ENCODE data around the gene YJEFN3.

Gene YJEFN3

GRCh38 chr19:19540064-19540714, 11.5 kb downstream of the YJEFN3 start:
- peak; percentile 68 for DNase-seq

DNA sequence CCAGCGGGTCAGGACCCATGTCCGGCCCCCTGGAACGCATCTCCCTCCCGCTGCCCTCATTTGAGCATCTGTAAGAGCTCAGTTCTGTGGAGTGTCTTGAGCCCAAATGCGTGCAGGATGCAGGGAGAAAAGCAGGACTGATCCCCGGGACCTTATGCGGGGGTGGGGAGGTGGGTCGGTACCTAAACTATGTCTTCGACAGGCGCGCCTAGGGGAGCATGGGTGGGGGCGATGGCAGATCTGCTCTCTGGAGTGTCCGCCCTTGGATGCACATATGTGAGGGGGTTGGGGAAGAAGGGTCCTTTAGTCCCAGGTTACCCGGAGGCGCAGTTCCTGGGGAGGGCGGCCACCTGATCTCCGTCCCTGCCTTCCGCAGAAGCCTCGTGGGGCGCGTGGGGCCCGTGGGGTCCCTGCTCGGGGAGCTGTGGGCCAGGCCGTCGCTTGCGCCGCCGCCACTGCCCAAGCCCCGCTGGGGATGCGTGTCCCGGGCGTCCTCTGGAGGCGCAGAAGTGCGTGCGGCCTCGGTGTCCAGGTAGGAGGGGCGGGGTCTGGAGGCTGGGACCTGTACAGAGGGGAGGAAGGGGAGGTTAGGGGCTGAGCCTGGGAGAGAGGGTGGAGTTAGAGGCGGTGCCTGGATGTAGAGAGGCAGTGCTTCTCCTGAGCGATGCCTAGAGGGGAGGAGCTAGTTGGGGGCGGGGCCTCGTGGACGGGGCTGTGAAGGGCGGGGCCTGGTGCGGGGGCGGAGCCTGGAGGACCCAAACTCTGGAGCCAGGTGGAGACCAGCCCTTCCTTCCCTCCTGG, 12.2 kb downstream of the YJEFN3 start:
- peak; percentile 76 for DNase-seq

- DNase-seq: no peak
These were observed 12.9 kb downstream of the YJEFN3 start for GRCh38 chr19:19541616-19542015.

- DNase-seq: no peak
These were observed 13.8 kb downstream of the YJEFN3 start for GRCh38 chr19:19542507-19542906.

- DNase-seq: no peak
These were observed 14.4 kb downstream of the YJEFN3 start for GRCh38 chr19:19543101-19543500.

DNA sequence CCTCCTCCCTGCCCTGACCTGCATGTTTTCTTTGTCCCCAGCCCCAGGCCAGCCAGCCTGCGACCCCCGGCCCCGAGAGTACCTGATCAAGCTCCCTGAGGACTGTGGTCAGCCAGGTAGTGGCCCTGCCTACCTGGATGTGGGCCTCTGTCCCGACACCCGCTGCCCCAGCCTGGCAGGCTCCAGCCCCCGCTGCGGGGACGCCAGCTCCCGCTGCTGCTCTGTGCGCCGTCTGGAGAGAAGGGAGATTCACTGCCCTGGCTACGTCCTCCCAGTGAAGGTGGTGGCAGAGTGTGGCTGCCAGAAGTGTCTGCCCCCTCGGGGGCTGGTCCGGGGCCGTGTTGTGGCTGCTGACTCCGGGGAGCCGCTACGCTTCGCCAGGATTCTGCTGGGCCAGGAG, 14.9 kb downstream of the YJEFN3 start:
- no peak for DNase-seq

DNA sequence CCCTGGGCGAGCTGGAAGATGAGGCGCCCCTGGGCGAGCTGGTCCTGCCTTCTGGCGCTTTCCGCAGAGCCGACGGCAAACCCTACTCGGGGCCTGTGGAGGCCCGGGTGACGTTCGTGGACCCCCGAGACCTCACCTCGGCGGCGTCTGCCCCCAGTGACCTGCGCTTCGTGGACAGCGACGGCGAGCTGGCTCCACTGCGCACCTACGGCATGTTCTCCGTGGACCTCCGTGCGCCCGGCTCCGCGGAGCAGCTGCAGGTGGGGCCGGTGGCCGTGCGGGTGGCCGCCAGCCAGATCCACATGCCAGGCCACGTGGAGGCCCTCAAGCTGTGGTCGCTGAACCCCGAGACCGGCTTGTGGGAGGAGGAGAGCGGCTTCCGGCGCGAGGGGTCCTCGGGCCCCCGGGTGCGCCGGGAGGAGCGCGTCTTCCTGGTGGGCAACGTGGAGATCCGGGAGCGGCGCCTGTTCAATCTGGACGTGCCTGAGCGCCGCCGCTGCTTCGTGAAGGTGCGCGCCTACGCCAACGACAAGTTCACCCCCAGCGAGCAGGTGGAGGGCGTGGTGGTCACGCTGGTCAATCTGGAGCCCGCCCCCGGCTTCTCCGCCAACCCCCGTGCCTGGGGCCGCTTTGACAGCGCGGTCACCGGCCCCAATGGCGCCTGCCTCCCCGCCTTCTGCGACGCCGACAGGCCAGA, 15.7 kb downstream of the YJEFN3 start:
- DNase-seq: no peak

DNA sequence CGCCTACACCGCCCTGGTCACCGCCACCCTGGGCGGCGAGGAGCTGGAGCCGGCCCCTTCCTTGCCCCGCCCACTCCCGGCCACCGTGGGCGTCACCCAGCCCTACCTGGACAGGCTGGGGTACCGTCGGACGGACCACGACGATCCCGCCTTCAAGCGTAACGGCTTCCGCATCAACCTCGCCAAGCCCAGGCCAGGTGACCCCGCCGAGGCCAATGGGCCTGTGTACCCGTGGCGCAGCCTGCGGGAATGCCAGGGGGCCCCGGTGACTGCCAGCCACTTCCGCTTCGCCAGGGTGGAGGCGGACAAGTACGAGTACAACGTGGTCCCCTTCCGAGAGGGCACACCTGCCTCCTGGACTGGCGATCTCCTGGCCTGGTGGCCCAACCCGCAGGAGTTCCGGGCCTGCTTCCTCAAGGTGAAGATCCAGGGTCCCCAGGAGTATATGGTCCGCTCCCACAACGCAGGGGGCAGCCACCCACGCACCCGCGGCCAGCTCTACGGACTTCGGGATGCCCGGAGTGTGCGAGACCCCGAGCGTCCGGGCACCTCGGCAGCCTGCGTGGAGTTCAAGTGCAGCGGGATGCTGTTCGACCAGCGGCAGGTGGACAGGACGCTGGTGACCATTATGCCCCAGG, 16.4 kb downstream of the YJEFN3 start:
- DNase-seq: no peak

DNA sequence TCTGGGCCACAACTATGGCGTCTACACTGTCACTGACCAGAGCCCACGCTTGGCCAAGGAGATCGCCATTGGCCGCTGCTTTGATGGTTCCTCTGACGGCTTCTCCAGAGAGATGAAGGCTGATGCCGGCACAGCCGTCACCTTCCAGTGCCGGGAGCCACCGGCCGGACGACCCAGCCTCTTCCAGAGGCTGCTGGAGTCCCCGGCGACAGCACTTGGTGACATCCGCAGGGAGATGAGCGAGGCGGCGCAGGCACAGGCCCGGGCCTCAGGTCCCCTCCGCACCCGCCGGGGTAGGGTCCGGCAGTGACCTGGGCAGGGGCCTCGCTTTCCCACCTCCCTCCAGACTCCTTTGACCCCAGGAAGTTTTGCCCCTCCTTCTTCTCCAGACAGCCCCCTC, 17.0 kb downstream of the YJEFN3 start:
- DNase-seq: no peak

GRCh38 chr19:19546751-19547162, 18.0 kb downstream of the YJEFN3 start:
- no peak for DNase-seq

- DNase-seq: no peak
These were observed 19.1 kb downstream of the YJEFN3 start for GRCh38 chr19:19547674-19548336.

DNA sequence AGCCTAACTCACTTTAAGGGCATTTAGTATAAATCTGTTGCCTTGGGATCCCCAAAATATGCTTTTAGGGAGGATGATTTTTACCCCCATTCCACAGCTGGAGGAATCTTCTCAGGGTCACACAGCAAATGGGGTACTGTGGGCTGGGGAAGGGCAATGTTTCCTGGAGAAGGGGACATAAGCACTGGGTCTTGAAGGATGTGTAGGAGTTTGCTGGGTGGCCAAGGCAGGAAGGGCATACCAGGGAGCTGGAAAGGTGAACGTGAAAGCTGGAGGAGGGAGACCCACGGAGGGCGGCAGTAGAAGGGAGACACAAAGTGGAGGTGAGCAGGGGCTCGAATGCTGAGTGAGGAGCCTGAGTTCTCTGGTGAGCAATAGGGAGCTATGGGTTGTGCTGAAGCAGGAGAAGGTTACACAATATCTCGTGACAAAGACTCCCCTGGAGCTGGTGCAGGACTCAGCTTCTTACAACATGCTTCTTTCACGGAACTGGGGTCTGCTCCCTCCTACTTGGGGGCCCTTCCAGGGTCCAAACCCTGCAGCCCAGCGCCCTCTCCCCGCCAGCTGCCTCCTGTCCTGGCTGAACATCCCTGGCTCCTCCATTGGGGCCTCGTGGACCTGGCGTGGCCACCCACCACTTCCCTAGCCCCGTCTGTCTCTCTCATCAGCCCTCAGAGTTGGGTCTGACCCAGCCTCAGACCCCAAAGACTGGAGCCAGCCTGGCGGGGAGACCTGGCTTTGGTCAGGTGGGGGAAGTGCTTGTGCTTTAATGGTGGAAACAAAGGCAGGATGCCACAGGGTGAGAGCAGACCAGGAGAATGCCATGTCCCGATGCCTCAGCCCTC, 20.4 kb downstream of the YJEFN3 start:
- DNase-seq: no peak

- DNase-seq: no peak
These were observed 21.2 kb downstream of the YJEFN3 start for GRCh38 chr19:19549804-19550464.

GRCh38 chr19:19550485-19550929, 21.8 kb downstream of the YJEFN3 start:
- DNase-seq: no peak

DNA sequence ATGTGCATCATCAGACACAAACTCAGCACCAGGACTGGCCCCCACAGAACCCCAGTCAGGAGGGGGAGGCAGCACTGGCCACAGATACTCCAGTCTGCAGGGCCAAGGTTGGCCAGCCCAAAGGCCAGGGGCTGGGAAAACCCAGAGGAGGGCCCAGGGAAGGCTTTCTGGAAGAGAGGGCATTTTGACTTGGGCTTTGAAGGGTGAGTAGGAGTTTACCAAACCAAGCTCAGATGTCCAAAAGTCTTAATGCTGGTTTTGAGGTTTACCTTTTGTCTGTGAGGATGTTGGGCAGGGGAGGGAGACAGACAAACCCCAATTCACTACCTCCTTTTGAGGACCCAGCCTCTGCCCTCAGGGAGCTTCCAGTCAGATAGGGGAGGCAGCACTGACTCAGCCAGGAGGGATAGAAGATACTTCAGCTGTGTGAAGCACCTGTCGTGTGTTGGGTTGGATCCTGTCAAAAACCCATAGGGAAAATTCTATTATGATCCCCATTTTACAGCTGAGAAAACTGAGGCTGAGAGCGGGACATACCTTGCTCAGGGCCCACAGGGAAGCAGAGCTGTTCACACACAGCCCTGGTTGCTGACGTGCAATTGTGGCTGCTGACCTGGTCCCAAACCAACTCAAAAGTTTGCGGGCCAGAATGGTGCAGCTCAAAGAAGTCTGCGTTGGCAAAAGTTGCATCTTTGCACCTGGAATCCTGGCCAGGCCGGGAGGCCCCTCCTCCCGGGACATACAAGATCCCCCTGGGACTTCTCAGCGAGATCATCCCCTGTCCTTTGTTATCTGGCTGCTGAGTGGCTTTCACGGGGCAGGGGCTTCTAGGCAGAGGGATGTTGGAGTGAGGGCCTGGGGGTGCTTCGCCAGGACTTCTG, 22.5 kb downstream of the YJEFN3 start:
- DNase-seq: no peak

DNA sequence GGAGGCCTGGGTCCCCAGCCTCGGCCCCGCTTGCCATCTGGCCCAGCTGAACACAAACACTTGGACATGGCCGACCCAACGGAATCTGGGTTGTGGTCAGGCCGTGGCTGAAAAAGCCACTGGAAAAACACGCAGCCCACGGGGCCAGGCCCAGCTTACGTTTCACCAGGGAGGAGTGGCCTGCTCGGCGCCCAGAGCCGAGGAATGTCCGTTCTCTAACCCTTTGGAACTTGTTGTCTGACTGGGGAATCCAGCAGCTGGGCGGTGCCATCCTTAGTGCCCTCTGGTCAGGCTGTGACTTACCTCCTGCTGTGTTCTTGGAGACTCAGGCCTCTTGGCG, 23.1 kb downstream of the YJEFN3 start:
- no peak for DNase-seq

- no peak for DNase-seq
These were observed 24.1 kb downstream of the YJEFN3 start for GRCh38 chr19:19552798-19553197.

- no peak for DNase-seq
These were observed 25.0 kb downstream of the YJEFN3 start for GRCh38 chr19:19553670-19554069.

- peak; percentile 66 for DNase-seq
These were observed 25.6 kb downstream of the YJEFN3 start for GRCh38 chr19:19554074-19555023.

Data from stimulated activated CD4-positive, alpha-beta T cell treated with anti-CD3 and anti-CD28 coated beads, Interleukin-12 subunit alpha, Interleukin-12 subunit beta, amount 100 ng/mL, for 4 hours (primary cell).